CD4-positive, alpha-beta memory T cell (primary cell): Measurements from ENCODE around the gene SAXO2. TPM values are rescaled to one million over a fixed set of nuclear protein-coding genes. Genes with fewer than 3 reads are reported as not detected.
"Not testable (repeated sequence)": the region's sequence is repeated elsewhere in the genome, so short reads cannot be mapped to it uniquely, and the experiment has no call there.

Experiments used
- CTCF ChIA-PET: fragments of 350-600 bp; sonication (Branson Sonifier 250); formaldehyde crosslinking; loops from one replicate; lab custom pipeline; 2021; ENCODE audit warnings: inconsistent platforms; ENCODE audit not compliant: partially characterized antibody; lab: Charles Lee
- POLR2A ChIA-PET: fragments of 350-600 bp; sonication (Branson Sonifier 250); formaldehyde crosslinking; loops from one replicate; lab custom pipeline; 2021; ENCODE audit not compliant: partially characterized antibody; lab: Charles Lee
- DNase-seq, 5 donors: peaks; one replicate each; pipeline versions ENCODE4 v3.0.0 to v3.0.0-alpha.2; 2020 to 2022; ENCODE audit warnings: mixed read lengths in 1 of 5
- H3K27ac ChIP-seq: one replicate; pipeline ENCODE4 v1.7.0; 2013; ENCODE audit warnings: low read depth, low read length
- H3K27me3 ChIP-seq: 2 replicates; pipeline ENCODE4 v1.7.0; 2013; ENCODE audit warnings: mild to moderate bottlenecking, low read length, moderate library complexity; ENCODE audit not compliant: insufficient read depth
- H3K36me3 ChIP-seq: 2 replicates; pipeline ENCODE4 v1.7.0; 2013; ENCODE audit warnings: mild to moderate bottlenecking, low read length, moderate library complexity; ENCODE audit not compliant: insufficient read depth
- H3K4me1 ChIP-seq: 2 replicates; pipeline ENCODE4 v1.7.0; 2013; ENCODE audit warnings: mild to moderate bottlenecking, low read length, moderate library complexity; ENCODE audit not compliant: insufficient read depth
- H3K4me3 ChIP-seq, 2 donors: one replicate each; pipeline ENCODE4 v1.7.0; 2013; ENCODE audit warnings: low read length in 2 of 2, mild to moderate bottlenecking in 1 of 2
- H3K9me3 ChIP-seq, 2 donors: one replicate each; pipeline ENCODE4 v1.7.0; 2013; ENCODE audit warnings: low read length in 2 of 2, control low read depth in 1 of 2; ENCODE audit not compliant: control insufficient read depth in 1 of 2
- H3K27ac Mint-ChIP-seq, 7 donors: one replicate each; pipeline ENCODE4 v1.8.0; 2020 to 2021; ENCODE audit warnings: mixed read lengths in 7 of 7, mild to moderate bottlenecking in 6 of 7, inconsistent platforms in 3 of 7, moderate library complexity in 3 of 7
- H3K27me3 Mint-ChIP-seq, 2 donors: one replicate each; pipeline ENCODE4 v1.8.0; 2020 to 2021; ENCODE audit warnings: mixed read lengths in 2 of 2
- H3K36me3 Mint-ChIP-seq, 2 donors: one replicate each; pipeline ENCODE4 v1.8.0; 2020 to 2021; ENCODE audit warnings: mixed read lengths in 2 of 2, inconsistent platforms in 1 of 2, mild to moderate bottlenecking in 1 of 2
- H3K4me1 Mint-ChIP-seq, 4 donors: one replicate each; pipeline ENCODE4 v1.8.0; 2020 to 2021; ENCODE audit warnings: mixed read lengths in 4 of 4, mild to moderate bottlenecking in 1 of 4
- H3K4me3 Mint-ChIP-seq, 8 donors: one replicate each; pipeline ENCODE4 v1.8.0; 2020 to 2021; ENCODE audit warnings: mixed read lengths in 8 of 8, mild to moderate bottlenecking in 7 of 8, moderate library complexity in 6 of 8, inconsistent platforms in 3 of 8
- H3K9me3 Mint-ChIP-seq, 8 donors: one replicate each; pipeline ENCODE4 v1.8.0; 2020 to 2021; ENCODE audit warnings: mixed read lengths in 8 of 8, mild to moderate bottlenecking in 5 of 8, inconsistent platforms in 3 of 8, moderate library complexity in 1 of 8
- intact Hi-C: fragments of 100-400 bp; cut with micrococcal nuclease; formaldehyde crosslinking; loops from one replicate; pipeline ENCODE4 v1.15.1; 2023
- polyA plus RNA-seq, 2 donors: library from polyadenylated mRNA; unstranded; fragments of 300-500 nt; fragmentation: Illumina TruSeq; gene quantifications; one replicate each; pipeline ENCODE4 v1.2.3, GENCODE V29; 2021
- total RNA-seq, 2 experiments: library from RNA; stranded (reverse); gene quantifications; one replicate each; pipeline ENCODE4 v1.2.3, GENCODE V29; 2021

Gene SAXO2
- total and polyA plus RNA-seq, 4 experiments from 2014 or later, result 0.26 to 2.7 (median 1.7) TPM; not detected in 1

DNA sequence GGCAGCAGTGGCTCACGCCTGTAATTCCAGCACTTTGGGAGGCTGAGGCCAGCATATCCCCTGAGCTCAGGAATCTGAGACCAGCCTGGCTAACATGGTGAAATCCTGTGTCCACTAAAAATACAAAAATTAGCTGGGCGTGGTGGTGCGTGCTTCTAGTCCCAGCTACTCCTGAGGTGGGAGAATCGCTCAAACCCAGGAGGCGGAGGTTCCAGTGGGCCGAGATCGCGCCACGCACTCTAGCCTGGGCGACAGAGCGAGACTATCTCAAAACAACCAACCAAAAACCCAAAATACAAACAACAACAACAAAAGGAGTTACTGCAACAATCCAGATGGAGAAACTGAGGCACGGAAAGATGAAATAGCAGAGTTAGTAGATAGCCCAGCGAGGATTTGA is 35.4 kb downstream of the SAXO2 start:
- ChIA-PET CTCF (interaction anchor here (2.0 kb wide), 1 partner anchor 14 kb away, joined by 5 read pairs; no protein-coding TSS in a partner anchor), POLR2A (interaction anchor here (0.8 to 2.0 kb wide), 4 partner anchors 9 to 36 kb away, joined by 3 to 13 read pairs (median 4); partner anchors contain the start of genes EFL1 and SAXO2)
- intact Hi-C loops, result loop anchor here (1.0 kb wide), 2 partner anchors 11 to 36 kb away; partner anchors contain the start of genes EFL1 and SAXO2
- Mint-ChIP-seq H3K9me3 (no peaks in the 10 kb centered on the region), H3K27ac (peak overlapping the region; percentile 63 to 92 (median 85)), H3K4me3 (peak overlapping the region; percentile 6 to 73 (median 62)), H3K4me1 (peaks cover 13 to 21% (median 17%) of the 10 kb centered on the region in 4 donors), H3K36me3 (no peaks in the 10 kb centered on the region), H3K27me3 (no peaks in the 10 kb centered on the region)
- no peak for DNase-seq
- Histone ChIP-seq H3K36me3 (no peaks in the 10 kb centered on the region), H3K27me3 (no peaks in the 10 kb centered on the region), H3K4me1 (peaks cover 15% of the 10 kb centered on the region), H3K4me3 (no peak overlapping the region), H3K9me3 (no peaks in the 10 kb centered on the region), H3K27ac (no peak overlapping the region)

GRCh38 chr15:82298520-82298919 is 35.9 kb downstream of the SAXO2 start:
- ChIA-PET POLR2A (interaction anchor here (0.8 to 2.0 kb wide), 5 partner anchors 10 to 39 kb away, joined by 3 to 13 read pairs (median 3); partner anchors contain the start of genes EFL1 and SAXO2), CTCF (interaction anchor here (0.8 to 2.0 kb wide), 2 partner anchors 15 to 18 kb away, joined by 3 to 5 read pairs; no protein-coding TSS in a partner anchor)
- Mint-ChIP-seq H3K27me3 (no peaks in the 10 kb centered on the region), H3K36me3 (no peaks in the 10 kb centered on the region), H3K4me1 (peaks cover 13 to 23% (median 17%) of the 10 kb centered on the region in 4 donors), H3K9me3 (no peaks in the 10 kb centered on the region), H3K4me3 (peak overlapping the region in 4 of 8 donors; percentile 25 to 73 (median 58)), H3K27ac (peak overlapping the region; percentile 57 to 92 (median 73))
- DNase-seq, result peak; percentile 61 to 74 (median 69)
- intact Hi-C loops, result loop anchor here (1.0 kb wide), 2 partner anchors 11 to 36 kb away; partner anchors contain the start of genes EFL1 and SAXO2
- Histone ChIP-seq H3K4me1 (peaks cover 15% of the 10 kb centered on the region), H3K36me3 (no peaks in the 10 kb centered on the region), H3K27me3 (no peaks in the 10 kb centered on the region), H3K9me3 (no peaks in the 10 kb centered on the region), H3K4me3 (no peak overlapping the region), H3K27ac (no peak overlapping the region)

- H3K27ac ChIP-seq, DNase-seq, H3K27ac Mint-ChIP-seq, H3K9me3 ChIP-seq, H3K27me3 ChIP-seq, H3K27me3 Mint-ChIP-seq, intact Hi-C loops, H3K4me3 Mint-ChIP-seq, H3K36me3 Mint-ChIP-seq, H3K36me3 ChIP-seq, H3K4me3 ChIP-seq, H3K9me3 Mint-ChIP-seq: not testable (repeated sequence)
- CTCF ChIA-PET, result interaction anchor here (2.0 kb wide), 1 partner anchor 16 kb away, joined by 5 read pairs; no protein-coding TSS in a partner anchor
- H3K4me1 ChIP-seq, result peaks cover 15% of the 10 kb centered on the region
- POLR2A ChIA-PET, result interaction anchor here (1.7 to 2.0 kb wide), 2 partner anchors 13 to 37 kb away, joined by 6 to 13 read pairs; partner anchors contain the start of genes EFL1 and SAXO2
- H3K4me1 Mint-ChIP-seq, result peaks cover 13 to 26% (median 17%) of the 10 kb centered on the region in 4 donors
Measured at GRCh38 chr15:82299511-82299914, 36.9 kb downstream of the SAXO2 start.

DNA sequence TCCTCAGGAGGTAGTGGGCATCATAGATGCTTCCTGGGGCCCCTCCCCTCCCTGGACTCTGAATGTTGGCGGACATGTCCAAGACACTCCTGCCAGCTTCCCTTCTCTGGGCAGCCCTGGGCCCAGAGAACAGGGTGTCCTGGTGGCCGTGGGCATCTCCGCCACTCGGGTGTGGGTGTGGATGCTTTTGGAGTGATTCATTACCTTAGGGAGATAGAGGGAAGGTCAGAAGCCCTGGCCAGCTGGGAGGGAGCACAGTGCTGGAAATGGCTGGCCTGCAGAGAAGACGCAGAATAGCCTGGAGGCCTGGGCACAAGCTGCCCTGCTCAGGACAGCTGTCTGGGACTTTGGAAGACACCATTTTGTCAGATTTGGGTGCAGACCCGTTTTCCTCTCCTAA is 37.7 kb downstream of the SAXO2 start:
- H3K36me3 Mint-ChIP-seq, H3K9me3 Mint-ChIP-seq, intact Hi-C loops, H3K27me3 ChIP-seq, CTCF ChIA-PET, DNase-seq, H3K9me3 ChIP-seq, H3K4me3 Mint-ChIP-seq, H3K27ac ChIP-seq, H3K36me3 ChIP-seq, H3K27me3 Mint-ChIP-seq, H3K4me3 ChIP-seq: not testable (repeated sequence)
- peak overlapping the region in 2 of 7 donors; percentile 30 to 32 for H3K27ac Mint-ChIP-seq
- H3K4me1 Mint-ChIP-seq, result peaks cover 17 to 34% (median 24%) of the 10 kb centered on the region in 4 donors
- POLR2A ChIA-PET, result interaction anchor here (1.4 kb wide), 1 partner anchor 13 kb away, joined by 4 read pairs; no protein-coding TSS in a partner anchor
- H3K4me1 ChIP-seq, result peaks cover 15% of the 10 kb centered on the region

DNA sequence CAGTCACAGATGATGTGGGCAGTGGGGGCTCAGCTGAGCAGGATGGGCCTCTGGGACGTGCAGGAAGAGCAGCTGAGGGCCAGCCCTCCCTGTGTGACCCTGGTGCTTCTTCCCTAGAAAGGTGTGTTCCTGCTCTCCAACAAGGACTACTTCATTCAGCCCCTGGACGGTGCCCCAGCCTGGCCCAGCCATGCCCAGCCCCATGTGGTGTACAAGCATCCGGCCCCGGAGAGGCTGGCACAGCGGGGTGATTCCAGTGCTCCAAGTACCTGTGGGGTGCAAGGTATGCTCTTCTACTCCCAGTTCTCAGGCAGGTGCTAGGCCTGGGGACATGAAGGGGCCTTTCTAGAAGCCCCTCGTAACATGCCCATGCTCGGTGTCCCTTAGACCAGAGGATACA is 38.3 kb downstream of the SAXO2 start:
- Histone ChIP-seq H3K4me3 (no peak overlapping the region), H3K9me3 (no peaks in the 10 kb centered on the region), H3K27ac (no peak overlapping the region), H3K27me3 (no peaks in the 10 kb centered on the region), H3K36me3 (no peaks in the 10 kb centered on the region), H3K4me1 (peaks cover 15% of the 10 kb centered on the region)
- H3K9me3 Mint-ChIP-seq, result no peaks in the 10 kb centered on the region
- H3K36me3 Mint-ChIP-seq, result no peaks in the 10 kb centered on the region
- no peaks in the 10 kb centered on the region for H3K27me3 Mint-ChIP-seq
- no peak for DNase-seq
- POLR2A ChIA-PET, result interaction anchor here (1.4 kb wide), 1 partner anchor 14 kb away, joined by 4 read pairs; no protein-coding TSS in a partner anchor
- peaks cover 17 to 38% (median 25%) of the 10 kb centered on the region in 4 donors for H3K4me1 Mint-ChIP-seq
- peak overlapping the region in 1 of 7 donors; percentile 10 for H3K27ac Mint-ChIP-seq
- CTCF ChIA-PET, result no interaction called here
- intact Hi-C loops, result no loop called here
- H3K4me3 Mint-ChIP-seq, result no peak overlapping the region

DNA sequence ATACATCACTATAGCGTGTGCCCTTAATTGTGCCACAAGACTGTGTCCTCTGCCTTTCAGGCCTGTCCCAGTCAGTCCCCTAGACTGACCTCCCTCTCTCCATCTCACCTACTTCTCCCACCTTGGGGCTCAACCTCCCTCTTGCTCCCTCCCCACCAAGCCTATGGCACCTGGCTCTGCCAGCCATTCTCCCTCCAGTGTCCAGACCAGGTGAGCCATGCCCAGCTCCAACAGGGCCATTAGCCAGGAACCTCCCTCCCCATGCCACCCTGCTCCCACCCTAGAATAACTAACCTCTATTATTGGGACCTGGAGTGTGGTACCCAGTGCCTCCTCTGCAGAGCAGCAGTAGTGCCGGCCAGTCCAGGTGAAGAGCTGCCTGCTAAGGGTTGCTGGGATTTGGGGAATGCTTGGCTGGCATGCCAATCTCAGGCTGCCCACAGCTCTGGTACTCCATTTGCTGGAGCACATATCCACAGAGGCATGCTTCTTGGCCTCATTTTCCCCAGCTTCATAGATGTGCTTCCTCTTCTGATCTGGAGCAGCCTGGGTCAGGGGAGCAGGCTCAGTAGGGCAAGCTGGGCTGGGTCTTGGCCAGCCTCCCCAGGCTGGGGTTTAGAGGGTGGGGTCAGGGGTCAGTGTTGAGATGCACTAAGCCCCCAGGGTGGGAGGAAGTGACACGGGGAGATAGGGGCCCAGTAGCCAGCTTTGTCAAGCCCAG is 38.8 kb downstream of the SAXO2 start:
- Mint-ChIP-seq H3K36me3 (no peaks in the 10 kb centered on the region), H3K27me3 (no peaks in the 10 kb centered on the region), H3K4me3 (no peak overlapping the region), H3K4me1 (peaks cover 17 to 38% (median 25%) of the 10 kb centered on the region in 4 donors), H3K27ac (peak overlapping the region in 1 of 7 donors; percentile 67), H3K9me3 (no peaks in the 10 kb centered on the region)
- no peaks in the 10 kb centered on the region for H3K27me3 ChIP-seq
- intact Hi-C loops, result no loop called here
- POLR2A ChIA-PET, result interaction anchor here (1.4 kb wide), 1 partner anchor 15 kb away, joined by 4 read pairs; no protein-coding TSS in a partner anchor
- H3K9me3 ChIP-seq, result no peaks in the 10 kb centered on the region
- H3K4me3 ChIP-seq, result no peak overlapping the region
- no peaks in the 10 kb centered on the region for H3K36me3 ChIP-seq
- H3K4me1 ChIP-seq, result peaks cover 15% of the 10 kb centered on the region
- H3K27ac ChIP-seq, result no peak overlapping the region
- CTCF ChIA-PET, result no interaction called here
- no peak for DNase-seq
